HepG2 (cell line): Measurements from ENCODE around the gene SLC34A3. TPM values are rescaled to one million over a fixed set of nuclear protein-coding genes. Genes with fewer than 3 reads are reported as not detected.

Experiments used
- IKZF1 ChIP-seq: fragments of 450-650 bp; IDR thresholded peaks from 2 replicates; pipeline ENCODE4 v1.7.1; 2016
- MLX ChIP-seq: IDR thresholded peaks from 2 replicates; pipeline ENCODE4 v1.6.1; 2016
- PRDM10 ChIP-seq: sonication (generic); formaldehyde crosslinking; IDR thresholded peaks from 2 replicates; pipeline ENCODE4 v1.4.0; 2020; ENCODE audit warnings: low read depth, missing genetic modification reagents
- SALL1 ChIP-seq: sonication (generic); formaldehyde crosslinking; IDR thresholded peaks from 2 replicates; pipeline ENCODE4 v1.8.0; 2022; ENCODE audit warnings: mild to moderate bottlenecking, missing genetic modification reagents
- ZBTB25 ChIP-seq: IDR thresholded peaks from 2 replicates; pipeline ENCODE4 v1.6.1; 2018; ENCODE audit warnings: missing genetic modification reagents
- ZGPAT ChIP-seq: IDR thresholded peaks from 2 replicates; pipeline ENCODE4 v1.6.1; 2016; ENCODE audit warnings: mild to moderate bottlenecking
- ZNF101 ChIP-seq: sonication (generic); formaldehyde crosslinking; IDR thresholded peaks from 2 replicates; pipeline ENCODE4 v1.4.0; 2020; ENCODE audit warnings: mild to moderate bottlenecking, low read depth, missing genetic modification reagents, borderline replicate concordance
- ZNF292 ChIP-seq: sonication (generic); formaldehyde crosslinking; IDR thresholded peaks from 2 replicates; pipeline ENCODE4 v1.8.1; 2022; ENCODE audit warnings: mild to moderate bottlenecking, low read depth, missing genetic modification reagents, borderline replicate concordance
- ZNF414 ChIP-seq: sonication (generic); formaldehyde crosslinking; IDR thresholded peaks from 2 replicates; pipeline ENCODE4 v1.5.0; 2020; ENCODE audit warnings: missing genetic modification reagents
- polyA plus RNA-seq, 8 experiments: library from polyadenylated mRNA; depleted of rRNA in 3 of 8; stranded (reverse) in 7 of 8; unstranded in 1 of 8; fragments of >200 nt; fragmentation: Illumina TruSeq in 4 of 8; extraction: Trizol in 4 of 8; gene quantifications; 2 replicates each; pipeline versions ENCODE4 v1.2.1 to v1.2.3, GENCODE V29; 2011 to 2016; ENCODE audit warnings: low read depth in 4 of 8, missing spikeins in 1 of 8, mixed read lengths in 1 of 8; ENCODE audit not compliant: insufficient read depth in 1 of 8
- total RNA-seq, 5 experiments: library from RNA; depleted of rRNA; stranded (reverse); fragments of >200 nt; fragmentation: Illumina TruSeq; extraction: Trizol; gene quantifications; 2 replicates each; pipeline ENCODE4 v1.2.3, GENCODE V29; 2016; ENCODE audit warnings: low read depth in 1 of 5
- TF ChIP-seq, protein P1 (sequence below): sonication (generic); formaldehyde crosslinking; IDR thresholded peaks from 2 replicates; pipeline ENCODE4 v1.9.0; 2022; ENCODE audit warnings: missing genetic modification reagents, mild to moderate bottlenecking, borderline replicate concordance
- TF ChIP-seq, protein P2 (sequence below): sonication (generic); formaldehyde crosslinking; IDR thresholded peaks from 2 replicates; pipeline ENCODE4 v1.5.0; 2020; ENCODE audit warnings: mild to moderate bottlenecking, missing genetic modification reagents
- TF ChIP-seq, protein P3 (sequence below): sonication (generic); formaldehyde crosslinking; IDR thresholded peaks from 2 replicates; pipeline ENCODE4 v1.4.0; 2020; ENCODE audit warnings: missing genetic modification reagents, borderline replicate concordance

Gene SLC34A3
- total and polyA plus RNA-seq, 2 of the 13 experiments (the other 11 are each of a cell fraction or from before 2014, with no cell fraction given), result 0.07 to 1.0 TPM

DNA sequence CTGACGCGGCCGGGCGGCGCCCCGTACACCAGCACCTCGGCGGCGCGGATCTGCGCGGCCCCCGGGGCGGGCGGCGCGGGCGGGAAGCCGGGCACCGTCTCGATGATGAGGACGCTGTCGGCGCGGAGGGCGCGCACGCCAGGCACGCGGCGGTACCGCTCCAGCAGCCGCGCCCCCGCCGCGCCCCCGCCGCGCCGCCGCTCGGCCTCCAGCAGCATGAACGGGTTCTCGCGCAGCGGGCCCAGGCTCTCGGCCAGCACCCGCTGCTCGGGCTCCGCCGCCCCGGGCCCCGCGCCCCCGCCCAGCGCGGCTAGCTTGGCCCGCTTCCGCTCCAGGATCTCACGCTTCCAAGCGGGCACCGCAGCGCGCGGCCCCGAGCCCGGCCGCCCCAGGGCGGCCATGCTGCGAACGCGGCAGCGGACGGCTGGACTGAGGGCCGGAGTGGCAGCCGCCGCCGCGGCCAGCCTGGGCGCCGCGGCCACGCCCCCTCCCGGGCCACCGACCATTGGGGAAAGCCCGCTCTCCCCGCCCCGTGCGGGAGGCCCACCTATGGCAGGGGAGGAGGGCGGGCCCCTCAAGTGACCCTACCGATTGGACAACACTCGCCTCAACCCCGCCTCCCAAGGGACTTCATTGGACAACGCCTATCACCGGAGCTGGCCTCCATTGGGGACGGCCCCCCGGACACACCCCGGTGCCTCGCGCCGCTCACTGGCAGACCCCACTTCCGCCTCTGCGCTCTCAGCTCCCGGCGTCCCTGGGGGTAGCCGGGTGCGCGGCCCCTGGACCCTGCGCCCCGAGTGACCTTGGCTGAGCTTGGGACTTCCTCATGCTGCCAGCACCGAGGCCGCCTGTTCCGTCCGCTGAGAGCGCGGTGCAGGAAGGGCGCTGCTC is 30.1 kb upstream of the SLC34A3 start, which contains the start of gene TPRN (continued):
- peak; percentile 98 for TF ChIP-seq ZGPAT
- TF ChIP-seq, protein P1, sequence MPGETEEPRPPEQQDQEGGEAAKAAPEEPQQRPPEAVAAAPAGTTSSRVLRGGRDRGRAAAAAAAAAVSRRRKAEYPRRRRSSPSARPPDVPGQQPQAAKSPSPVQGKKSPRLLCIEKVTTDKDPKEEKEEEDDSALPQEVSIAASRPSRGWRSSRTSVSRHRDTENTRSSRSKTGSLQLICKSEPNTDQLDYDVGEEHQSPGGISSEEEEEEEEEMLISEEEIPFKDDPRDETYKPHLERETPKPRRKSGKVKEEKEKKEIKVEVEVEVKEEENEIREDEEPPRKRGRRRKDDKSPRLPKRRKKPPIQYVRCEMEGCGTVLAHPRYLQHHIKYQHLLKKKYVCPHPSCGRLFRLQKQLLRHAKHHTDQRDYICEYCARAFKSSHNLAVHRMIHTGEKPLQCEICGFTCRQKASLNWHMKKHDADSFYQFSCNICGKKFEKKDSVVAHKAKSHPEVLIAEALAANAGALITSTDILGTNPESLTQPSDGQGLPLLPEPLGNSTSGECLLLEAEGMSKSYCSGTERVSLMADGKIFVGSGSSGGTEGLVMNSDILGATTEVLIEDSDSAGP (CRISPR knock-in tag), result peak; percentile 76
- no peak for TF ChIP-seq ZNF101 (CRISPR knock-in tag)
- TF ChIP-seq ZNF414 (CRISPR knock-in tag), result peak; percentile 70; the same call in 1 of the 2 replicates
- TF ChIP-seq, protein P2, sequence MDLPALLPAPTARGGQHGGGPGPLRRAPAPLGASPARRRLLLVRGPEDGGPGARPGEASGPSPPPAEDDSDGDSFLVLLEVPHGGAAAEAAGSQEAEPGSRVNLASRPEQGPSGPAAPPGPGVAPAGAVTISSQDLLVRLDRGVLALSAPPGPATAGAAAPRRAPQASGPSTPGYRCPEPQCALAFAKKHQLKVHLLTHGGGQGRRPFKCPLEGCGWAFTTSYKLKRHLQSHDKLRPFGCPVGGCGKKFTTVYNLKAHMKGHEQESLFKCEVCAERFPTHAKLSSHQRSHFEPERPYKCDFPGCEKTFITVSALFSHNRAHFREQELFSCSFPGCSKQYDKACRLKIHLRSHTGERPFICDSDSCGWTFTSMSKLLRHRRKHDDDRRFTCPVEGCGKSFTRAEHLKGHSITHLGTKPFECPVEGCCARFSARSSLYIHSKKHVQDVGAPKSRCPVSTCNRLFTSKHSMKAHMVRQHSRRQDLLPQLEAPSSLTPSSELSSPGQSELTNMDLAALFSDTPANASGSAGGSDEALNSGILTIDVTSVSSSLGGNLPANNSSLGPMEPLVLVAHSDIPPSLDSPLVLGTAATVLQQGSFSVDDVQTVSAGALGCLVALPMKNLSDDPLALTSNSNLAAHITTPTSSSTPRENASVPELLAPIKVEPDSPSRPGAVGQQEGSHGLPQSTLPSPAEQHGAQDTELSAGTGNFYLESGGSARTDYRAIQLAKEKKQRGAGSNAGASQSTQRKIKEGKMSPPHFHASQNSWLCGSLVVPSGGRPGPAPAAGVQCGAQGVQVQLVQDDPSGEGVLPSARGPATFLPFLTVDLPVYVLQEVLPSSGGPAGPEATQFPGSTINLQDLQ (CRISPR knock-in tag), result 0 out of 2 replicates have a peak, but pooled peaks have one; percentile 23
- TF ChIP-seq PRDM10 (CRISPR knock-in tag), result peak; percentile 70
- TF ChIP-seq ZBTB25 (CRISPR knock-in tag), result peak; percentile 97
- peak; percentile 66; the same call in 1 of the 2 replicates for TF ChIP-seq MLX (CRISPR knock-in tag)
- TF ChIP-seq IKZF1, result no peak
- TF ChIP-seq SALL1 (CRISPR knock-in tag), result peak; percentile 77
- TF ChIP-seq, protein P3, sequence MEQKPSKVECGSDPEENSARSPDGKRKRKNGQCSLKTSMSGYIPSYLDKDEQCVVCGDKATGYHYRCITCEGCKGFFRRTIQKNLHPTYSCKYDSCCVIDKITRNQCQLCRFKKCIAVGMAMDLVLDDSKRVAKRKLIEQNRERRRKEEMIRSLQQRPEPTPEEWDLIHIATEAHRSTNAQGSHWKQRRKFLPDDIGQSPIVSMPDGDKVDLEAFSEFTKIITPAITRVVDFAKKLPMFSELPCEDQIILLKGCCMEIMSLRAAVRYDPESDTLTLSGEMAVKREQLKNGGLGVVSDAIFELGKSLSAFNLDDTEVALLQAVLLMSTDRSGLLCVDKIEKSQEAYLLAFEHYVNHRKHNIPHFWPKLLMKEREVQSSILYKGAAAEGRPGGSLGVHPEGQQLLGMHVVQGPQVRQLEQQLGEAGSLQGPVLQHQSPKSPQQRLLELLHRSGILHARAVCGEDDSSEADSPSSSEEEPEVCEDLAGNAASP (CRISPR knock-in tag), result peak; percentile 86
- TF ChIP-seq ZNF292, result peak; percentile 86
